Spleen (tissue), 11 donors: ENCODE results near the gene RHCE. TPM values are rescaled to one million over a fixed set of nuclear protein-coding genes. Genes with fewer than 3 reads are reported as not detected.

Experiments
- DNase-seq: peaks from one replicate; pipeline ENCODE4 v3.0.0-alpha.2; 2020
- H3K27ac ChIP-seq, 8 donors: fragments of 200-600 bp; sonication (generic) in 7 of 8; 1 replicate in 4 of 8; 2 replicates in 4 of 8; pipeline versions ENCODE4 v1.5.0 to v1.8.0; 2016 to 2021; ENCODE audit warnings: inconsistent platforms in 4 of 8, mild to moderate bottlenecking in 4 of 8, moderate library complexity in 1 of 8
- H3K27me3 ChIP-seq, 7 donors: fragments of 200-600 bp; sonication (generic) in 6 of 7; replicated peaks in 1 of 7; 1 replicate in 4 of 7; 2 replicates in 3 of 7; pipeline versions ENCODE4 v1.5.0 to v1.8.0; 2016 to 2021; ENCODE audit warnings: inconsistent platforms in 3 of 7, mild to moderate bottlenecking in 1 of 7
- H3K36me3 ChIP-seq, 6 donors: fragments of 200-600 bp; sonication (generic) in 5 of 6; 1 replicate in 4 of 6; 2 replicates in 2 of 6; pipeline versions ENCODE4 v1.5.0 to v1.8.0; 2016 to 2021; ENCODE audit warnings: inconsistent platforms in 2 of 6
- H3K4me1 ChIP-seq, 6 donors: fragments of 200-600 bp; sonication (generic) in 5 of 6; 1 replicate in 3 of 6; 2 replicates in 3 of 6; pipeline versions ENCODE4 v1.5.0 to v1.8.0; 2016 to 2021; ENCODE audit warnings: inconsistent platforms in 3 of 6
- H3K4me3 ChIP-seq, 8 donors: fragments of 200-600 bp; sonication (generic) in 7 of 8; 1 replicate in 4 of 8; 2 replicates in 4 of 8; pipeline versions ENCODE4 v1.5.0 to v1.8.0; 2016 to 2021; ENCODE audit warnings: inconsistent platforms in 4 of 8, mild to moderate bottlenecking in 4 of 8, moderate library complexity in 2 of 8
- H3K9me3 ChIP-seq, 8 donors: fragments of 200-600 bp; sonication (generic) in 7 of 8; 1 replicate in 4 of 8; 2 replicates in 4 of 8; pipeline versions ENCODE4 v1.5.0 to v1.8.0; 2016 to 2021; ENCODE audit warnings: inconsistent platforms in 4 of 8
- POLR2A ChIP-seq, 3 donors: fragments of 450-650 bp; IDR thresholded peaks; one replicate each; pipeline ENCODE4 v1.5.1; 2017; ENCODE audit warnings: antibody characterized with exemption in 3 of 3, mild to moderate bottlenecking in 1 of 3
- POLR2AphosphoS5 ChIP-seq, 3 donors: sonication (generic); formaldehyde crosslinking; IDR thresholded peaks; one replicate each; pipeline ENCODE4 v1.5.1; 2017; ENCODE audit warnings: antibody characterized with exemption in 3 of 3
- WGBS, 5 donors: extraction: QIAGEN DNeasy Blood & Tissue Kit in 3 of 5; methylation state at CpG; one replicate each; pipeline versions ENCODE4 v1.1.5 to v1.1.7; 2013 to 2018; 5-methylcytosine and 5-hydroxymethylcytosine counted together
- intact Hi-C: fragments of 100-400 bp; cut with DNase I; formaldehyde crosslinking; loops from one replicate; pipeline ENCODE4 v1.15.0; 2023; ENCODE audit warnings: low total_unique reads
- polyA plus RNA-seq, 3 donors: library from polyadenylated mRNA; stranded (reverse); fragments of 200-250 nt; gene quantifications; one replicate each; pipeline ENCODE4 v1.2.1, GENCODE V29; 2013
- total RNA-seq, 7 donors: library from RNA; depleted of rRNA in 3 of 7; stranded (reverse); fragments of >200 nt in 3 of 7; fragmentation: NEBNext Ultra II Directional in 4 of 7; extraction: Animal tissue kit (Norgen Biotek cat#: 25700) in 4 of 7; gene quantifications; one replicate each; pipeline versions ENCODE4 v1.1.0 to v1.2.1, GENCODE V29; 2016 to 2021
- TF ChIP-seq, protein P1 (sequence below), 11 experiments: fragments of 200-600 bp in 7 of 11; fragments of 450-650 bp in 4 of 11; sonication (generic) in 4 of 11; IDR thresholded peaks in 8 of 11; conservative IDR thresholded peaks in 3 of 11; 1 replicate in 7 of 11; 2 replicates in 4 of 11; pipeline versions ENCODE4 v1.4.0 to v1.8.0; 2016 to 2021; ENCODE audit warnings: antibody characterized with exemption in 11 of 11, inconsistent platforms in 4 of 11, mild to moderate bottlenecking in 1 of 11
- donor health status: healthy with polysubstance abuse.
- donor health status: DM: no; HTN: no; CAD: no; lungs with moderate emphysema.
- donor health status: DM: no; HTN: no; CAD: no.
- donor health status: Bipolar disorder and iron deficiency.
- donor health status: healthy.
- donor health status: DM: no; HTN: no; CAD: no.
- donor health status: DM: yes; HTN: yes; CAD: no.

Gene RHCE
- total and polyA plus RNA-seq, 10 donors, result 0.13 to 7.1 (median 0.44) TPM; not detected in 2

DNA sequence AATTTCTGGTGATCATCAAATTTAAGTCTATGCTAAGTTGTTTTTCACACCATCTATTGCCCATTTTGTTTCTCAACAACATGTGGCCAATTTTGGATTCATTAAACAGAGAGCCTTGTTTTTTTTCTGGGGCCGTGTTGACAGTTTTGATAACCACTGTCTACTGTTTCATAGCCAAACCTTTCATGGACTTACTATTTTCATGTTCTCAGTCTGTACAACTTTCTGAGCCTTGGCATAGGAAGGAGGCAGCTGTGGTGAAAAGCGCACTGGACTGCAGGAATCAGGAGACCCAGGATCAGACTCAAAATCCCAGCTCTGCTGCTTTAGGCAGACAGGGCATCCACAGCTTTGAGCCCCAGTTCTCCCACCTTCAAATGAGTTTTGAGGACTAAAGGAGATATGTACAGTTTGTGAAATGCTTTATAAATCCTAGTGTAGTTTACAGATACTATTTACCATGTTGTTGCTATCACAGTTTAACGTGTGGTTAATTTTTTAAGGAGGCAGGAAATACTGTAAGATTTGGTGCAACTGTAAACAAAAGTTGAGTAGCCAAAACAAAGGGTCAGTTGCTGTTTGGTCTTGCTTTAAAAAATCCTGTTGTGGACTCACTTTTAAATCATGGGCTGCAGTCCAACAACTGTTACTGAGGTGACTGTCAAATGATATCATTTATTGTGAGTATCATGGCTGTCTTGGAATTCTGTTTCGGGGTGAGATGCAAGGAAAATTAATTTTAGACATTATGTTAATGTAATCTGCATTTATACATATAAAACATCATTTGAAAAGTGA lies 13.0 kb upstream of the RHCE start:
- peak overlapping the region in 1 of 8 donors; percentile 3 for H3K4me3 ChIP-seq
- H3K27me3 ChIP-seq, result no peaks in the 10 kb centered on the region
- H3K9me3 ChIP-seq, result no peaks in the 10 kb centered on the region
- intact Hi-C loops, result no loop called here
- H3K27ac ChIP-seq, result peak overlapping the region in 5 of 8 donors; percentile 6 to 58 (median 34)
- DNase-seq, result no peak
- H3K4me1 ChIP-seq, result peaks cover 31 to 72% (median 61%) of the 10 kb centered on the region in 6 donors
- WGBS, 5 donors, result 60 to 72% (median 64%) methylated on average over 4 of the region's 4 CpGs
- no peak for TF ChIP-seq POLR2AphosphoS5 (IDR thresholded peaks at IDR 0.05)
- no peak for TF ChIP-seq POLR2A (IDR thresholded peaks at IDR 0.05)
- TF ChIP-seq, protein P1, sequence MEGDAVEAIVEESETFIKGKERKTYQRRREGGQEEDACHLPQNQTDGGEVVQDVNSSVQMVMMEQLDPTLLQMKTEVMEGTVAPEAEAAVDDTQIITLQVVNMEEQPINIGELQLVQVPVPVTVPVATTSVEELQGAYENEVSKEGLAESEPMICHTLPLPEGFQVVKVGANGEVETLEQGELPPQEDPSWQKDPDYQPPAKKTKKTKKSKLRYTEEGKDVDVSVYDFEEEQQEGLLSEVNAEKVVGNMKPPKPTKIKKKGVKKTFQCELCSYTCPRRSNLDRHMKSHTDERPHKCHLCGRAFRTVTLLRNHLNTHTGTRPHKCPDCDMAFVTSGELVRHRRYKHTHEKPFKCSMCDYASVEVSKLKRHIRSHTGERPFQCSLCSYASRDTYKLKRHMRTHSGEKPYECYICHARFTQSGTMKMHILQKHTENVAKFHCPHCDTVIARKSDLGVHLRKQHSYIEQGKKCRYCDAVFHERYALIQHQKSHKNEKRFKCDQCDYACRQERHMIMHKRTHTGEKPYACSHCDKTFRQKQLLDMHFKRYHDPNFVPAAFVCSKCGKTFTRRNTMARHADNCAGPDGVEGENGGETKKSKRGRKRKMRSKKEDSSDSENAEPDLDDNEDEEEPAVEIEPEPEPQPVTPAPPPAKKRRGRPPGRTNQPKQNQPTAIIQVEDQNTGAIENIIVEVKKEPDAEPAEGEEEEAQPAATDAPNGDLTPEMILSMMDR (IDR thresholded peaks at IDR 0.05 in 8 of 11, conservative IDR thresholded peaks at IDR 0.05 in 3 of 11), result no peak
- peaks cover 0 to 11% (median 0%) of the 10 kb centered on the region in 6 donors for H3K36me3 ChIP-seq

DNA sequence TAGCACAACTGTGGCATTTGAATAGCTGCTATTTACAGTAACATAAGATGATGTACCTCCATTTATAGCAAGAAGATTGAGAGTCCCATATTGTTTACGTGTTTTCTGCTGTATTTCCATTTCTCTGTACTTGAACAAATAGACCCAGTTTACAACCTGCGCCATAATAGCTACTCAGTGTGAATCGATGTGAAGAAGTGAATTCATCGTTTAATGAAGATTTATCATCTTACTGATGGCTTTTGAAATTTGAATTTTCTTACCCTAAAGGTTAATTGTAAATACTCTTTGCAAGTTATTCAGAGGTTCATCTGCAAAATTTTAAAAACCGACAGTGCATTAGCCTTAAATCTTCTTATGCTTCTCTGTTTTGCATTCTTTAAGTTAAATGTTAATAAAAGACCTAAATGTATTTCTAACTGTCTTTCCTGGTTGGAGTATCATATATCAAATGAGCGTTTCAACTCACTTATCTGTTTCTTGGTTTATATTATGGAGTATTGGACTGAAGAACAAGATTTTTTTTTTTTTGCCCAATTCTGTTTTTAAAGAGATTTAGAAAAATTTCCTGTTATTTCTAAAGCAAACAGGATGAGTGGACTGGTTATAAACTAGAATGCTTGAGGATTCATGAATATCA lies 12.2 kb upstream of the RHCE start:
- peak overlapping the region in 2 of 8 donors; percentile 74 to 90 for H3K4me3 ChIP-seq
- H3K36me3 ChIP-seq, result peaks cover 0 to 7% (median 0%) of the 10 kb centered on the region in 6 donors
- intact Hi-C loops, result no loop called here
- H3K4me1 ChIP-seq, result peaks cover 31 to 68% (median 61%) of the 10 kb centered on the region in 6 donors
- TF ChIP-seq, protein P1 (IDR thresholded peaks at IDR 0.05 in 8 of 11, conservative IDR thresholded peaks at IDR 0.05 in 3 of 11), result no peak
- TF ChIP-seq POLR2A (IDR thresholded peaks at IDR 0.05) (no peak), POLR2AphosphoS5 (IDR thresholded peaks at IDR 0.05) (no peak)
- WGBS, 5 donors, result 84 to 91% (median 88%) methylated on average over 6 of the region's 6 CpGs
- DNase-seq, result no peak
- H3K27me3 ChIP-seq, result no peaks in the 10 kb centered on the region
- peak overlapping the region in 2 of 8 donors; percentile 19 to 52 for H3K27ac ChIP-seq
- H3K9me3 ChIP-seq, result no peaks in the 10 kb centered on the region

DNA sequence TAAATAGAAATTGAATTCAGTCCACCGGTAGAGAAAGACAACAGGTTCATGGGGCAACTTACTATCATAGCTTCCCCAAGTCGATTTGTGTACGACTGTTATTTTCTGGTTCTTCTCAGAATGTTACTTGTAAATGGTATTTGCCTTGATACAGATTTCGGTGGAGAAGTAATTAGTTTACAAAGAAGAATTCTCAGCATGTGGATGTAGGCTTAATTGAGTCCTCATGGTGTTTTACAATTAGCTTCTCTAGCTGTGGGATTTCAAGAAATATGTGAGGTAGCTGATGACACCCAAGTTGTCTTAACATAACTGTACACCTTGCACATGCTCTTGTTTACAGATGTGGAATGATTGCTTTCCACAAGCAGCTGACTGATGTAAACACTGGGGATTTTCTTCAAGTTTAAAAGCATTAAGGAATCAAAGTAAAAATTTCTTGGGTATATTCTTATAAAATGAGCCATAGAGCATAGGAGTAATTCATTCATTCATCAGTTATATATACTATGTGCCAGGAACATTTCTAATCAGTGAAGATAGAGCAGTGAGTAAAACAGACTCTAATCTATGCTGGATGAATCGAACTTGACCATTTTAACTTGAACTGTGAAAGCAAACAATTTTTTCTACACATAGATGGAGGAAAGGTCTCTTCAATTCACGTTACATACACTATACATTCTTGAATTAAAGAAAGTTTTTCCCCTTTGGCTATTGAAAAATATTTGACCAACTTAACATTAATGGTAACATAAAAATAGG lies 11.5 kb upstream of the RHCE start:
- H3K27ac ChIP-seq, result peak overlapping the region in 7 of 8 donors; percentile 74 to 96 (median 94)
- peaks cover 31 to 66% (median 61%) of the 10 kb centered on the region in 6 donors for H3K4me1 ChIP-seq
- H3K9me3 ChIP-seq, result no peaks in the 10 kb centered on the region
- no peak for DNase-seq
- no peaks in the 10 kb centered on the region for H3K36me3 ChIP-seq
- peak overlapping the region; percentile 60 to 100 (median 94) for H3K4me3 ChIP-seq
- no peaks in the 10 kb centered on the region for H3K27me3 ChIP-seq
- intact Hi-C loops, result no loop called here
- 23 to 28% (median 26%) methylated on average over 6 of the region's 6 CpGs for WGBS, 5 donors
- TF ChIP-seq POLR2A (IDR thresholded peaks at IDR 0.05), result no peak
- TF ChIP-seq, protein P1 (IDR thresholded peaks at IDR 0.05 in 8 of 11, conservative IDR thresholded peaks at IDR 0.05 in 3 of 11), result no peak
- no peak for TF ChIP-seq POLR2AphosphoS5 (IDR thresholded peaks at IDR 0.05)
